CD4-positive, alpha-beta T cell treated with Interleukin-1 beta for 1 hour (primary cell): Measurements from ENCODE around the gene ZNF365.

Experiments
- DNase-seq, 2 donors: peaks; one replicate each; pipeline ENCODE4 v3.0.0-alpha.2; 2020 to 2022

Gene ZNF365

GRCh38 chr10:62426086-62426485 lies 51.9 kb downstream of the ZNF365 start:
- DNase-seq = no peak

- no peak for DNase-seq
These were observed 52.4 kb downstream of the ZNF365 start for GRCh38 chr10:62426600-62426999.

DNA sequence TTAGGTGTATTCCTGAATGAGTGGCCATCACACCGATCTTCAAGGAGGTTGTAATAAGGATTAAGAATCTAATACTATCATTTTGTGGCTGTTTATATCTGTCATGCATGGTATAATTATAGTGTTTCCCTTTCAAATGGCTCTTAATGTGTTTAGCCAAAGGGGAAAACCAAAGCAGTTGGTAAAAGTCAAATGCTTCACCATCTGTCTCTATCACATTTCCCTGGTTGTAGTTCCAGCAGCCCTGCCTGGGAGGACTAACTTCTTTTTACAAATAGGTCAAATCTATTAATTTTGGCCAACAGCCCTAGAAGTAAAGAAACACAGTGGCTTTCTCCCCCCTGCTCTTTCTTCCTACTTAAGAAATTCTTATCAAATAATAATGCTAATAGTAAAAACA lies 56.7 kb downstream of the ZNF365 start:
- no peak for DNase-seq

GRCh38 chr10:62433181-62433692 lies 59.1 kb downstream of the ZNF365 start:
- DNase-seq = peak in 1 of 2 donors; percentile 48

DNA sequence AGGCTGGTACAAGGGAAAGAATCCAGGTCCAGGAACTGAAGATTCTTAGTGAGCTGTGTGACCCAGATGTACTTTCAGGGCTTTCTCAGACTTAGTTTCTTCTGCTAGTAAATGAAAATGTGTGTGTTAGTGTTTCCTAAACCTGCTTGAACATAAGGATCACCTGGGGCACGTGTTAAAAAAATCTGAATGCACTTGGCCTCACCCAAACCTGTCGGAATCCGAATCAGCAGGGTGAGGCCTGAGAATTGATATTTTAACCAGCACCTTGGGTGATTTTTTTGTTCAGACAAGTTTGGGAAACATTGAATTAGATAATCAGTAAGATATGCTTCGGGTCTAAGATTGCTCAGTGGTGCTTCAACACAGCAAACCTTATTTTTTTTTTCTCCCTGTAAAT lies 59.7 kb downstream of the ZNF365 start:
- no peak for DNase-seq

GRCh38 chr10:62437696-62438095 lies 63.5 kb downstream of the ZNF365 start:
- peak in 1 of 2 donors; percentile 69 for DNase-seq

DNA sequence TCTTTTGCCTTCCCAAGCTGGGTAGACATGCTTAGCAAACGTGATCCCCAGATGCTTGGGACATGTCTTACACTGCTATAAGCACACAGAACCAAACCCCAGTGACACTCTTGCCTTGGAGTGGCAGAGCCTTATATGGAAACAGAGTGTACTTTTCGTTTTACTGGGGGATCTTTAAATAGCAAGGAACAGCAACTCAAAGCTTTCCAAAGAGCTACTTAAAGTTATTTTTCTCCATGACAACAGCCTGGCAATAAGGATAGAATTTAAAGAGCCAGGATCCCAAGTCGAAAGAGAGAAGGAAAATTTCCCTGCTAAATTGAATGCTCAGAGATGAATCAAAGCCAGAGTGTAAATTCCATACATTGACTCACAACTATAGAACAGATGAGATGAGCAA lies 67.8 kb downstream of the ZNF365 start:
- DNase-seq = no peak

DNA sequence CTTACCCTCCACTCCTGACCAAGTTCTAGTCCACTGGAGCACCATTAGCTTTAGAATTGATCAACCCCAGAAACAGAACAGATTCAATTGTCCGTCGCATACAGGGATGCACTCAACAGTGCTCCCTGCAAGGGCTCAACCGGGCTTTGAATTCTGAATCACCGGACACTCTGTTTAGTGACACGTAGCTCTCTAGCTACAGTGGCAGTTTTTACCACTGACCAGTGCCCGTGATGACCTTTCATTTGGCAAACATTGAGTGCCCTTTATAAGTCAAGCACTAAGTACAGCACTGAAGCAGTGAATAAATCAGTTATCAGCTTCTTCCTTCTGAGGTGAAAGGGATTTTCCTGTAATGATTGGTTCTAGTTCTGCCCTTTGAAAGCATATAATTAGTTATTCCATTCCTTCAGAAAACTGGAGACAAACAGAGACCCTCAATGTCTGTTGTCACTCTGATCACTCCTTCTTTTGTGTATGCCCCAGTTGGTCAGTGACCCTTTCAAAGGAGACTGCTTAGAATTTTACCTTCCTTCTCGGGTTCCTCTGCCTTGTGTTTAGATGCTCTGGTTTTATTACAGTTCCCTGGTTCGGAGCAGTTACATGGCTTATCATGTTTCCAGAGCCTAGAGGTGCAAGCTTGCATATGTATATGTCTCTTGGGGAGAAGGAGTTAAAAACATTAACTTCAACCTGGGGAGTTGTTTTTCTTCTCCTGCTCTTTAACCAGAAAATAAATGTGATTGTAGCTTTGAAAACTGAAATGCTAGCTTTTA lies 68.9 kb downstream of the ZNF365 start:
- DNase-seq = no peak

DNA sequence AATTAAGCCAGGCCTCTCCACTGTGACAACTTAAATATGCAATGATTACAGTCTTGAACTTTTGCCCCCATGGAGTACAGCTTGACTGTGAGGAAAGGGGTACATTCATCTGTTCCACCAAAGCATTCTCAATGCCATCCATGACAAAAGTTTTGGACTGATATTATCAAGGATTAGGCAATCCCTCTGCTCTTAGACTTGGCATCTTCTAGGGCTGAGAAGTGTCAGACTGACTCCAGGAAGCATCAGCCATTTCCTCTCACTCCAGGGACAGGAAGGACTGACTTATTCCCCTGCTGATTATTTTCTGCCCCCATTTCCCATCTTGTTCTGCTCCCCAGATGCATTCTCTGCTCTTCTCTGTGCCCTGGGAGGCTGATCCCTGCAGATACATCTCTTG lies 69.7 kb downstream of the ZNF365 start:
- no peak for DNase-seq

GRCh38 chr10:62446627-62447026 lies 72.5 kb downstream of the ZNF365 start:
- no peak for DNase-seq

DNA sequence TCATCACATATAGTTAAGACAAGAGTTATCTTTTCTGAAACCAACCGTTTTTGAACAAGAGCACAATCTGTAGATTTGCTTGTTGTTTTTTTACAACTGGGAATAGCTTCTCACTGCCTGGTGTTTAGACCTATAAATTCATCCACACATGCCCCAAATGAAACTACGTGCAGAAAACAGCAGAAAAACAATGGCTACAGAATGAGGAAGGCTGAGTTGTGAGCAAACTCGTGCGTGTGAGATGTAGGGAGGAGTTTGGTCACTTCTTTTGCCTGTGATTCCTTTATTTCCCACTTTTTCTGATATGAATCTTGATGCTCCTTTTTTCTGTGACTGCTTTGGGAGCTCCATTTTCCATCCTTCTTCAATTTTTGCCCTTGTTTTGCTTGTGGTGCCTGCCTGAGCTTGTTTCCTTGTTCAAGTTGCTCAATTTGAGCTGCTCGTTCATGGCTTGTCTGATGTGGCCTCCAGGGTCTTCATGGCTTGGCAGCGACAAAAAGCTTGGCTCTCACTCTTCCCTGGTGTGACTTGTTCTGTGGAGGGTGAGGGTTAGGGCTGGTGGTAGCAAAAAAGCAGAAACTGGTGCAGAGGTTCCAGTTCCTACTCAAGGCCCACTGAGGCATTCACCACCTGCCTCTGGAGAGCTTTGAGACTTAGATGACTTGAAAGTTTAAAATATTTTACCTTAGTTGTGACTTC lies 76.9 kb downstream of the ZNF365 start:
- no peak for DNase-seq

GRCh38 chr10:62451611-62451975 lies 77.4 kb downstream of the ZNF365 start:
- no peak for DNase-seq
